CD4-positive, alpha-beta T cell treated with Interferon gamma for 1 hour (primary cell): ENCODE data around the gene PMAIP1.
A peak's percentile ranks its signal among the peaks of the same experiment; 100 is the strongest.
"Not testable (repeated sequence)": the region's sequence is repeated elsewhere in the genome, so short reads cannot be mapped to it uniquely, and the experiment has no call there.

Source experiments
- DNase-seq: peaks from one replicate; pipeline ENCODE4 v3.0.0-alpha.2; 2020

PMAIP1 gene

GRCh38 chr18:59899298-59900221, at the start of gene PMAIP1:
Gene PMAIP1, plus strand, starts transcription at chr18:59899996. Its CDS starts 182 bp downstream, at chr18:59900178.
- peak; percentile 90 for DNase-seq

GRCh38 chr18:59851784-59852399, 47.9 kb upstream of the PMAIP1 start:
- DNase-seq = no peak

GRCh38 chr18:59852548-59852947, 47.2 kb upstream of the PMAIP1 start:
- DNase-seq = no peak

- no peak for DNase-seq
Measured at GRCh38 chr18:59853380-59853779, 46.4 kb upstream of the PMAIP1 start.

- DNase-seq = not testable (repeated sequence)
Measured at GRCh38 chr18:59853988-59854387, 45.8 kb upstream of the PMAIP1 start.

- DNase-seq = no peak
Measured at GRCh38 chr18:59861009-59861408, 38.8 kb upstream of the PMAIP1 start.

GRCh38 chr18:59861963-59862819, 37.6 kb upstream of the PMAIP1 start:
- no peak for DNase-seq

GRCh38 chr18:59865241-59865986, 34.4 kb upstream of the PMAIP1 start:
- no peak for DNase-seq

GRCh38 chr18:59866551-59867269, 33.1 kb upstream of the PMAIP1 start:
- DNase-seq = no peak

- DNase-seq = no peak
Measured at GRCh38 chr18:59867337-59868104, 32.3 kb upstream of the PMAIP1 start.

GRCh38 chr18:59870623-59871130, 29.1 kb upstream of the PMAIP1 start:
- DNase-seq = no peak

GRCh38 chr18:59871711-59872362, 28.0 kb upstream of the PMAIP1 start:
- DNase-seq = no peak

GRCh38 chr18:59873641-59874040, 26.2 kb upstream of the PMAIP1 start:
- no peak for DNase-seq

- no peak for DNase-seq
Measured at GRCh38 chr18:59874166-59874565, 25.6 kb upstream of the PMAIP1 start.

- no peak for DNase-seq
Measured at GRCh38 chr18:59876310-59876626, 23.5 kb upstream of the PMAIP1 start.

- no peak for DNase-seq
Measured at GRCh38 chr18:59877361-59877760, 22.4 kb upstream of the PMAIP1 start.

GRCh38 chr18:59878644-59879043, 21.2 kb upstream of the PMAIP1 start:
- no peak for DNase-seq

- DNase-seq = no peak
Measured at GRCh38 chr18:59881728-59882656, 17.8 kb upstream of the PMAIP1 start.

GRCh38 chr18:59884351-59884750, 15.4 kb upstream of the PMAIP1 start:
- DNase-seq = no peak
